DMS 273 (cell line): ENCODE data around the gene AGR2.
"Not testable (repeated sequence)": the region's sequence is repeated elsewhere in the genome, so short reads cannot be mapped to it uniquely, and the experiment has no call there.

Experiments used
- DNase-seq: peaks from one replicate; lab custom pipeline; 2025; ENCODE audit not compliant: unreplicated experiment; lab: John Stamatoyannopoulos, UW

Gene AGR2

DNA sequence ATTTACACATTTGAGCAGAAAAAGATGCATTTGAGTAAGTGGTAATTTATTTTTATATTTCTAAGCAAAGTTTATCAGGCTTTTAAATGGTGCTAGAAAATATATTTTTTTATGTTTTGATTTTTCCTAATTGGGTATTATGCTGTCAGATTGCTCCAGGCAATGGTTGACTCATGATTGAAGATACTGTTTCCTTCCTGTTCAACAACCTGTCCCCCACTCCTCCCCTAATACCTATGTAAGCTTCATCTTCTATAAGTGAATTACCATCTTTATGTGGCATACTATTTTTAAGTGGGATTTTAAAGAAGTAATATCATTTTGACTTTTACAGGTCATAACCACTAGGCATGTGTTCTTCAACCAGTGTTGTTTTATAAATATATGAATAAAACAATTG, 29.8 kb downstream of the AGR2 start:
- DNase-seq = no peak

DNA sequence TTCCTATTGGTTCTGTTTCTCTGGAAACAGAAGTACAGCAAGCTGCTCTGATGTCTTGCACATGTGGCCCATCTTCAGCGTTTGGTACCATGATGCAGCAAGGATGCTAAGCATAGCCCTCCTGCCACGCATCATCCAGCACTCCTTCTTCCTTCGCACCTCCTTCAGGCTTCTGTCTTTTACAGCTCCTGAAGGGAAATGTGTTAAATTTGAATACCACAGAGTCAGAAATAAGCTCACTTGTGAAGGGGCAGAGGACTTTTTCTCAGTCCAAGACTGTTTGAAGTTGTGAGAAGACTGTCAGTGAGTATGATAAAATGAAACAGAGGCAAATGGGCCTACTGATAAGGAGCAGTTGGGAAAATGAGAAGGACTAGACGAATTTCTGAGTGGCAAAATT, 30.5 kb downstream of the AGR2 start:
- no peak for DNase-seq

DNA sequence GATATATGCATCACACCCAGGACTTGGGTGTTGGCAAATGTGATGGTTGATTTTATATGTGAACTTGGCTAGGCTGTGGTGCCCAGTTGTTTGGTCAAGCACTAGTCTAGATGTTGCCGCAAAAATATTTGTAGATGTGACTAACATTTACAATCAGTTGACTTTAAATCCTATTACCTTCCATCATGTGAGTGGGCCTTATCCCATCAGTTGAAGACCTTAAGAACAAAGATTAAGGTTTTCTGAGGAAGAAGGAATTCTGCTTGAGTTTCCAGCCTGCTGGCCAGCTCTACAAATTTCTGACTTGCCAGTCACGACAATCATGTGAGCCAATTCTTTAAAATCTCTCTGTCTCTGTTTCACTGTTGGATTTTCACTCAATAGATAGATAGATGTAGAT, 30.9 kb downstream of the AGR2 start:
- no peak for DNase-seq

DNA sequence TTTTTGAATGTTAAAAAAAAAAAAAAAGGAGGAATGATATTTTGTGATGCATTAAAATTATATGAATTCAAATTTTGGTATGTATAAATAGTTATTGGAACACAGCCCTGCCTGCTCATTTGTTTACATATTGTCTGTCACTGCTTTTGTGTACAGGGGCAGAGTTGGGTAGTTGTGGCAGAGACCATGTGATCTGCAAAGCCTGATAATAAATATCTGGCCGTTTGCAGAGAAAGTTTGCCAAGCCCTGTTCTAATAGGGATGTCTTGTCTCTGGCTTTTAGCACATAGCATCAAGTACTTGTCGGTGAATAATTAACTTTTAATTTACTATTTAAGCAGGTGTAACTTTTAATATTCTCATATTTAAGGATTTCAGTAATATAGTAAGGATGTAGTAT, 31.5 kb downstream of the AGR2 start:
- DNase-seq = no peak

DNA sequence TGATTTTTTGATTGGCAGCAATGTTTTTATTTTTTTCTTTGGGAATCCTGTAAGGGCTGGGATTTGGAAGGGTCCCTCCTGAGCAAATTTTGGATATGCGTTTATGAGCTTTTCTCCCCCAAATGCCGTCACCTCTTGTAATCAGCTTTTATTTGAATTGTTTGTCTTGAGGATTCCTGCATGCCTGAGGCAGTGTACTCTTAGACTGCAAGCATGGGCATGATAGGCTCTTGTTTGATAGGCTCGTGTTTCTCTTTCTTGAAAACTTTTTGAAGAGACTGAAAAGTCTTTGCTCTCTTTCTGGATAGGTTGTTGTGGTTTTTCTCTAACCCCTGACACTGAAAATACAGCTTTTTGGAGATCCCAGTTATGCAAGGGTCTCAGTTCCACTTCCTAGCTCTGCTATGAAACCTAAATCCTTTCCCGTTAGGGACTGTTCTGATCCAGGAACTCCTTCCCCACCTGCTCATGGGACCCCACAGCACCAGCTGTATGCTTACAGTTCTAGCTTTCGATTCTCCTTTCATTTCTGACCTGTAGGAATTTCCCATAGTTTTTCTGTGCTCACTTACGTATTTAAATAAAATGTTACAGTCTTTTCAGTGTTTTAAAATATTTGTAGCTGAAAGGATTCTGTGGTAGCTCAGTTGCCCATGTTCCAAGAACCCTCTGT, 34.0 kb downstream of the AGR2 start:
- no peak for DNase-seq

DNA sequence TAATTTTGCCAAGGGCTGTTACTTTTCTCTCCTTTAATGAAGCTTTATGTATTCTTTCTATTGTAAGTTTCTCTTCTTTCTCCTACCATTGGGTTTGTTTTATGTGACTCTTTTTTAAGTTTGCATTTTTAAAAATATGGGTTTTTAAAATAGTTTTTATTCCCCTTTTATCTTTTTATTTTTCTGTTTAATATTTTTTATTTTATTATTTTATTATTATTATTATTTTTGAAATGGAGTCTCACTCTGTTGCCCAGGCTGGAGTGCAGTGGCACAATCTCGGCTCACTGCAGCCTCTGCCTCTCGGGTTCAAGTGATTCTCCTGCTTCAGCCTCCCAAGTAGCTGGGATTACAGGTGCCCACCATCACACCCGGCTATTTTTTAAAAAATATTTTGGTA, 34.8 kb downstream of the AGR2 start:
- not testable (repeated sequence) for DNase-seq

DNA sequence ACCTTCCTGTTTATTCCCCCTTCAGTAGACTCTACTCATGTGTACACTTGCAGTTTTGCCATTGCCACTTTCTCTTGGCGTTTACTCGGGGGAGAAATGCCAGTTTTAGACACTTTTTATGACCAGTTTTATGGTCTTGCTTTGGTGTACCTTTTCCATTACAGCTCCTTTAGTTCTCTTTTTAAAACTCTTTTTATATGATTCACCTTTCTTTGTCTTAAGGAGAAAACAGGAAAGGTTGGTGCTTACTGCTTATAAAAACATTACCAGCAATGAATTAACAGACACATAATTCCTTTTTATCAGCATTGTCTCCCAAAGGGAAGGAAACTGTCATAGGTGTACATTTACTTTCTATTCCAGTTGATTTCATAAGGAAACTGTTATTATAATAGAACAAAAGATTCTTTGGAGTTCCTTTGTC, 39.4 kb downstream of the AGR2 start:
- DNase-seq = no peak

DNA sequence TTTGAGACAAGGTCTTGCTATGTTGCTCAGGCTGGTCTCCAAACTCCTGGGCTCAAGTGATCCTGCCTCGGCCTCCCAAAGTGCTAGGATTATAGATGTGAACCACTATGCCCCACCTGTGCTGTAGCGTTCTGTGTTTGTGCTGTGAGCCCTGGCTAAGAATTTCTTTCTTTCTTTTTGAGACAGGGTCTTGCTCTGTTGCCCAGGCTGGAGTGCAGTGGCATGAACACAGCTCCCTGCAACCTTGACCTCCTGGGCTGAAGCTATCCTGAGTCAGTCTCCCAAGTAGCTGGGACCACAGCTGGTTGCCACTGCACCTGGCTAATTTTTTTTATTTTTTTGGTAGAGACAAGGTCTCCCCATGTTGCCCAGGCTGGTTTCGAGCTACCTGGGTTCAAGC, 39.9 kb downstream of the AGR2 start:
- no peak for DNase-seq

DNA sequence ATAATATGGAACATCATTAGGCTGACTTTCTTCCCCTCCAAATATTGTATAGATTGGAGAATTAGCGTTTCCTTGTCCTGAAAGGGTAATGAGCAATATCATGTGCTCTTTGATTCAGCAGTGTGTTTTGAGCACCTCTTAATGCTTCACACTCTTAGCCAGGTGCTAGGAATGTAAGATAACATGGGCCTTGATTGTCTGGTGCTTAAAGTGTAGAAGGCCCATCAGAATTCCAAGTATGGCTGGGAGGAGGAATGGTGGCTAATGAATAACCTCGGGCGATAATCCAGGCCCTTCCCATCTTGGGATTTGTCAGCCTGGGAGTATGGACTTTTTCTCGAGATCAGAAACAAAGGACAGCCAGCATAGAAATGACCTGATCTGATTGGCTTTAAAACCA, 42.6 kb downstream of the AGR2 start:
- no peak for DNase-seq

DNA sequence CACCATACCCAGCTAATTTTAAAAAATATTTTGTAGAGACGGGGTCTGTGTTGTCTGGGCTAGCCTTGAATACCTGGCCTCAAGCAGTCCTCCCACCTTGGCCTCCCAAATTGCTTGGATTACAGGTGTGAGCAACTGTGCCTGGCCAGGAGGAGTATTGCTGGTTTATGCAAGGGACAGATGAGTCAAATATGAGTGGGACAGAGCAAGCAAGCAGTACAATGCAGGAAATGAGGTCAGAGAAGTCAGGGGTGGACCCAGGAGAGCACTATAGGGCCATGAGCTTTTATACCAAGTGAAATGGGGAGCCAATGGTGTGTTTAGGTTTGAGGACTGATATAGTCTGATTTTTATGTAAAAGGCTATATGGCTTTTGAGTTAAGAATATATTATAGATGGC, 45.0 kb downstream of the AGR2 start:
- DNase-seq = no peak

DNA sequence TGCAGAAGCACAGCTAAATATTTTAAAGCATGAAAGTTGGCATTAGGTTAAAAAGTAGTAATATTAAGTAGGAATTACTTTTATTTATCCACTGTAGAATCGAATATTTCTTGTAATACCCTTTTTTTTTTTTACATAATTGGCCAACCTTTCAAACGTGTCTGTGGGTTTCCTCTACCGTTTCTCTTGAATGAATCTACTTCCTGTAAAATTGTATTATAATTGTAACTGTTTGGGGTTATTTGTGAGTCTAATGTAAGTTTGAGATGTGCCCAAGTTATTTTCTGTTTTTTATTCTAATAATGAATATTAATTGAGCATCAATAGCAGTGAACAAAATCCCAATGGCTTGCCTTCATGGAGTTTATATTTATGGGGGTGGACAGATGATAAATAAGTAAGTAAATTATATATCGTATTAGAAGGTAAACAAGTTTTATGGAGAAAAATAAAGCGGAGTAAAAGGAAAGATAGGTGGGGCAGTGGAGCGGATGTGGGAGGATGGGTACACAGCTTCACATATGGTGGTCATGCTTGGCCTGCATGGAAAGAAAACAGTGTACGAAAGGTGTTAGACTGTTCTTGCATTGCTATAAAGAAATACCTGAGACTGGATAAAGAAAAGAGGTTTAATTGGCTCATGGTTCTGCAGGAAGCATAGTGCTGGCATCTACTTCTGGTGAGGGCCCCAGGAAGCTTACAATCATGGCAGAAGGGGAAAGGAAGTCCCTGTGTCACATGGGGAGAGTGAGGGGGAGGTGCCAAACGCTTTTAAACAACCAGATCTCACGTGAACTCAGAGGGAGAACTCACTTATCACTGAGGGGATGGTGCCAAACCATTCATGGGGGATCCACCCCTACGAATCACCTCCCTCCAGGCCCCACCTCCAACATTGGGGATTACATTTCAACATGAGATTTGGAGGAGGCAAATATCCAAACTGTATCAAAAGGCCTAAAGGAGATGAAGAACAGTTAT, 45.9 kb downstream of the AGR2 start:
- no peak for DNase-seq

DNA sequence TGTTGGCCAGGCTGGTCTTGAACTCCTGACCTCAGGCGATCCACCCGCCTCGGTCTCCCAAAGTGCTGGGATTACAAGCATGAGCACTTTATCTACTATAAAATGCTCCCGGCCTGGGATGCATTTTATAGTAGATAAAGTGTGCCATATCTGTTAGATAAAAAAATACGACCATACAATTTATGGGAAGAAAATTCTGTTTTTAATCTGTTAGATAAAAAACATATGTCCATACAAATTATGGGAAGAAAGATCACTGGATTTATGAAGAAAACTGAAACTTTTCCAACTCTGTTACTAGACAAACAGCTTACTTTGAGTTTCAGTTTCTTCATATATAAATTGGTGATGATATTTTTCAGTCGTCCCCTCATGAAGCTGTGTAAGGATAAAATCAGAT, 46.8 kb downstream of the AGR2 start:
- DNase-seq = no peak

DNA sequence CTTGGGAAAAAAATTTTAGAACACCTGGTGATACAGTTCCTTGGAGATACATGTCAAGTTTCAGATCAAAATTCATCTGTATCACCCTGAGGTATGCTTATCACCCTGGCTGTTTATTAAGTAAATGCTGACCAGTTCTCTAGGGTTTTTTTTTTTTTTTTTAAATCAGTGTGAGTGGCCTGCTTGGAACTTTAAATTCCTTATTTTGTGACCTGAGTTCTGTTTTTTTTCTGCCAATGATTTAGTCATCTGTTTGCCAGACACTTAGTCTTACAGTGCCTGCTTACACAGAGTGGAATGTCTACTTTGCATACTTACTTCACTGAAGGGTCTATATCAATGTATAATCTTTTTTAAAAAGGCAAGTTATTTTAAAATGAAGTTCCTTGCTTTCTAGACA, 49.4 kb downstream of the AGR2 start:
- peak; percentile 45 for DNase-seq

DNA sequence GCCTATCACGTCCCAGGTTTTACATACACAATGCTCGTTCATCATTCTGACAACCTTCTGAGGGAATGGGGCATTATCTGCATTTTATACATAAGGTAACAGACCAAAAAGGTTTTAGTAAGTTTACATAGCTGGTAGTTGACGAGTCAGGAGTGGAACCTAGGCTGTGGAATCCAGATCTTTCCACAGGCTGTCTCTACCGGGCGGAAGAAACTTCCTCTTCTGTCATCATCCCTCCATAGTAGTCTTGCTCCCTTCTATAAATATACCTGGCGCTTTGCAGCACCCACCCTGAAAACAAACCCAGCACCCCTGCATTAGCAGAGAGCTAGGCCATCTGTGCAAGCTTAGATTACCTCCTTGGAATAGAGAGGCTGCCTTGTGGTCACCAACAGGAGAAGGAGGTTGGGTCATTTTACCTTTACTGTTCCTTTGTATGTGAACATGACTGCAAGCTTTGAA, 49.9 kb downstream of the AGR2 start:
- peak; percentile 69 for DNase-seq

DNA sequence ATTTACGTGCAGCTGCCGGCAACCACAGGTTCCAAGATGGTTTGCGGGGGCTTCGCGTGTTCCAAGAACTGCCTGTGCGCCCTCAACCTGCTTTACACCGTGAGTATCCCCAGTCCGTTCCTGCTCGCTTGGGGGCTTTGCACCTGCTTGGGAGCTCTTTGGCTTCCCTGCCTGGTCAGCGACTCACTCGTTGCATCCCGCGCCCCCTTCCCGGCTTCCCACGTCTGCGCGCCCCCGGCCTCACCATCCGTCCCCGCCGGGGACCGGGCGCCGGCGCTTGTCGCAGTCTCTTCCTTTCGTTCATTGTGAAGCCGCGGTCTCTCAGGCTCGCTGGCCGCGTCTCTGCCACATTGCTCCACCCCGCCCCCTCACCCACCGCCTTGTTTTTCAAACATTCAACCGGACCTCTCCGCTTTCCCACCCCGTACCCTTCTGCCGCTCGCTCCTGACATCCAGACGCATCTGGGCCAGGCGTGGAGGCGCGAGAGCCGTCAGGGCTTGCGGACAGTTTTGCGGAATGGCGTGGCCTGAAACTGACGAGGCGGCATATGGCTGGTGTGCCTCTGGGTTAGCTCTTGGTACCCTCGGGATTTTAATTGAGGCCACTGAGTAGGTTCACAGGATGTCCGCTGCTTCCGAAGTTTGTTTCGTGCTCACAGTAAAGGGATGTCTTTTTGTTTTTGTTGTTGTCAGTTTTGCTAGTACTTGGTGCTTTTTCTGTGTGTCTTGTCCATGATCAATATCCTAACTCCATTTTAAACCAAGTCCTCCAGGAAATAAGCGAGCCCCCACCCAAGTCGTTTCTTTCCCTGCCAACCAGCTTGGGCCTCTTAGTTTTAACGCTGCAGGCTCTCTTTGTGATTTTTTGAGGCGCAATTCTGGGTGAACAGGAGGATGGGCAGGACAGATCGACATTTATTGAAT, 50.6 kb downstream of the AGR2 start:
- peak; percentile 90 for DNase-seq

DNA sequence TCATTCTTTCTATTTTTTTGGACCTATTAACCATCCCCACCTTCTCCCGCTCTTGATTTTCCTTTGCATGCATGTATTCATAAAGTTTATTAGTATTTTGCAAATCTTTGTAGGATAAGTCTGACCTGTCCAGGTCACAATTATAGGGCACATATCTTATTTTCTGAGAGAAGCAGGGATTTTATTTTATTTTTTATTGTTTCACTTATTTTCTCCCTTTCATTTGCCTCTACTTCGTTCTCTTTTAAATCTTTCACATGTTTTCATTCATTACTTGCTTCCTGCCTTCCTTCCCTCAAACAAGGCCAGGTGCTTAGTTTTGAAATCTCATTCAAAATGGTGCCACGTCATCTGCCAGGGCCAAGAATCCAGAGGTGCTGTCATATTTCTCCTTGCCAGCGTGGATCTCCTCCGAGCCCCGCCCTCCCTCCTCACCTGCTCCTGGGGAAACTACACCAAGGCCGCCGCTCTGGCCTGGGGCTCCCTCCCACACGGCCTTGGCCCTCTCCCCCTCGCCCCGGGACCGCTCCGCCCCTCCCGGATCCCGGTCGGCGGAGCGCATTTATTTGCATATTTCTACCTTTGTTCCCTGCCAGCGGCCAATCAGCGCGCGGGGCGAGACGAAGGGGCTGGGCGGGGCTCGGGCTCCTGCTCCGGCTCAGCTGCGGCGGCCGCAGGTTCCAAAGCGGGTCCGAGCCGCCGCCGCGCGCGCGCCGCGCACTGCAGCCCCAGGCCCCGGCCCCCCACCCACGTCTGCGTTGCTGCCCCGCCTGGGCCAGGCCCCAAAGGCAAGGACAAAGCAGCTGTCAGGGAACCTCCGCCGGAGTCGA, 51.5 kb downstream of the AGR2 start, which contains the start of gene TSPAN13:
TSPAN13 (plus strand) TSS at position 654 of the 830 bp plus-strand sequence. CDS start 213 bp downstream, outside the sequence.
- DNase-seq = peak; percentile 98

DNA sequence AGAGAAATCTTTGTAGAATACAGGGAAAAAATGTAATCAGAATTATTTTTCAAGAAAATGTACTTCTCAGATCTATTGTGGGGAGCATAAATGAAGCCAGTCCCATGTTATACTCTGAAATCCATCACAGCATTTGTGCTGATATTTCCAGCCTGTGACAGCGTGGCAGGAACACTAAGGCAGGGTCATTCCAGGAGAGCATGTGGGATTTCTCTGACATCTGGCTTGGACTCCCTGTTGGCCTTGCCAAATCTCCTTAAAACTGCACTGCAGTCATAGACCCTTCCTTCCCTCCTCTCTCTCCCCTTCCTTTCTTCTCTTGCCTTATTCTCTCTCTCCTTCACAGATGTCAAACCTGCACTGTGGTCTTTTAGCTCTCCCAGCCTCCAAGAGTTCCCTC, 57.7 kb downstream of the AGR2 start:
- peak; percentile 91 for DNase-seq

DNA sequence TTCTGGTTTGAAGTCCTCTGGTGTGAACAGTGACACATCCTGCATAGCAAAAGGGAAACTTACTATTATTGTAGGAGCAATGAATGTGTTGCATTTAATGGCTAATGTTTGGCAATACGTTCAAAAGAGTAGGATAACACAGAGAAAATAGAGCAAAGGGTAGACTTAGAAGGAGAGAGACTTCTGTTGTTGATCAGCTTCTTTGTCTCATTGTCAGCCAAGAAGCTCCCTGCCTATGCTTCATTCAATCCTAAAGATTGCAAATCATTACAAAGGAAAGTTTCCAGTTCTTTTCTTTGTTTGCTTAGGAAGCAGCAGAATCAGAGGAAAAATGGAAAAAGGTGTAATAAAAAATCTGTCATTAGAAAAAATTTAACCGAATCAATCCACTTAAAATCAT, 59.2 kb downstream of the AGR2 start:
- no peak for DNase-seq

DNA sequence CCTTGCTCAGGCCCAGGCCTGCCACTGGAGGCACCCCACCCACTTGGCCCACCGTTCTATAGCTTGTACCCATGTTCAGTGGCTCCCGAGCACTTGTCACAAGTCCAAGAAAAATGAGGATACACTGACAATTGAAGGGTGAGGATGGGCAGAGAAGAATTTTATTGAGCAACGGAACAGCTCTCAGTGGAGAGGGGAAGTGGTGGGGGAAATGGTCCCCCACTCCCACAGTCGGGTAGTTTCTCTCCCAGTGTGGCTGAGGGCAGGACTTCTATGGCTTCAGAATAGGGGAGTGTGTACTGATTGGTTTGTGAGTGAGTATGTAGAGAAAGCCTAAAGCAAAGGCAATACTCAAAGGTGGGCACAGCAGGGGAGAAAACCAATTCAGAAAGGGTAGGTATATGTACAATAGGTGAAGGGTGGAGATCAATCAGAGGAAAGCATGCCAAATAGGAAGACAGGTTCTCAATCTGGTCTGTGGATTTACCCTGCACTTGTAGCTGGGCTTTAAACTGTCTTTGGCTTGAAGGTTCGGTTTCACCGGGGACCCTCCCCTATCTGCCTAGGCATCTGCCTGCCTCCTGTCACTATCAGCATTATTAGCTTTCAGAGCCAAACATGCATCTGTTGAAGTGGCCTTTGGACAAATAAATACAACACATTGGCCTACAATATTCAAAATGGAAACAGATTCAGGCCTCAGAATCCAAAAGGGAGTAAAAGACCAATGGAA, 60.1 kb downstream of the AGR2 start:
- DNase-seq = peak; percentile 59
